Measurements from ENCODE around the gene FN3K.
A peak's percentile ranks its signal among the peaks of the same experiment; 100 is the strongest.
"Not testable (repeated sequence)": the region's sequence is repeated elsewhere in the genome, so short reads cannot be mapped to it uniquely, and the experiment has no call there.

The FN3K gene

DNA sequence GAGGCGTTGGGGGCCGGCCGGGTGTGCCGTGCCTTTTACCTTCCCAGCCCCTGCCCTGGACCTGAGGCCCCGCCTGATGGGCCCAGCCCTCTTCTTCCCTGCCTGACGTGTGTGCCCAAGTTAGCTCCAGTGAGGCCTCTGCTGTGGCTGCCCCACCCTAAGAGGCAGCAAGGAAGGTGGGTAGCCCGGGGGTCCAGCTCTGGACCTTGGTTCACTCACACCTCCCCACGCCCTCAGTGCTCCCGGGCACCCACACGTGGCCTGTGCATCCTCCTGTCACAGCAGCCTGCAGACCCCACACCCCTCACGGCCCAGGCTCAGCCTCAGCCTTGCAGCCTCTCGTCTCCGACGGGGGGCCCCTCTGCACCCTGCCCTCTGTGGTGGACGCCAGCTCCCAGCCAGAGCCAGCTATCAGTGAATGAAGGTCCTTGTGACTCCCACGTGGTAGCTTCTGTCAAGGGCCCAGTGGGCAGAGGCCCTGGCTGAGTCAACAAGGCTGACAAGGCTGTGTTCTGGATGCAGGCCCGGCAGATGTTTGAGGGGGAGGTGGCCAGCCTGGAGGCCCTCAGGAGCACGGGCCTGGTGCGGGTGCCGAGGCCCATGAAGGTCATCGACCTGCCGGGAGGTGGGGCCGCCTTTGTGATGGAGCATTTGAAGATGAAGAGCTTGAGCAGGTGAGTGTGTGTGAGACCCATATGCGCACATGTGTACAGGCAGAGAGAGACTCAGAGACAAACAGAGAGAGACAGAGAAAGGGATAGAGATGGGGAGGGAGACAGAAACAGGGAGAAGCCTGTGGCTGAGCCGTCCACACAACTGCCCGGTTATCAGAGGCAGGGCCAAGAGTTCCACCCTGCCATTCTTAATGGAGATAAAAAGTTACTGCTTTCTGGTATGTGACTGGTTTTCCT, 2.8 kb downstream of the FN3K start:
- no peak for DNase-seq

DNA sequence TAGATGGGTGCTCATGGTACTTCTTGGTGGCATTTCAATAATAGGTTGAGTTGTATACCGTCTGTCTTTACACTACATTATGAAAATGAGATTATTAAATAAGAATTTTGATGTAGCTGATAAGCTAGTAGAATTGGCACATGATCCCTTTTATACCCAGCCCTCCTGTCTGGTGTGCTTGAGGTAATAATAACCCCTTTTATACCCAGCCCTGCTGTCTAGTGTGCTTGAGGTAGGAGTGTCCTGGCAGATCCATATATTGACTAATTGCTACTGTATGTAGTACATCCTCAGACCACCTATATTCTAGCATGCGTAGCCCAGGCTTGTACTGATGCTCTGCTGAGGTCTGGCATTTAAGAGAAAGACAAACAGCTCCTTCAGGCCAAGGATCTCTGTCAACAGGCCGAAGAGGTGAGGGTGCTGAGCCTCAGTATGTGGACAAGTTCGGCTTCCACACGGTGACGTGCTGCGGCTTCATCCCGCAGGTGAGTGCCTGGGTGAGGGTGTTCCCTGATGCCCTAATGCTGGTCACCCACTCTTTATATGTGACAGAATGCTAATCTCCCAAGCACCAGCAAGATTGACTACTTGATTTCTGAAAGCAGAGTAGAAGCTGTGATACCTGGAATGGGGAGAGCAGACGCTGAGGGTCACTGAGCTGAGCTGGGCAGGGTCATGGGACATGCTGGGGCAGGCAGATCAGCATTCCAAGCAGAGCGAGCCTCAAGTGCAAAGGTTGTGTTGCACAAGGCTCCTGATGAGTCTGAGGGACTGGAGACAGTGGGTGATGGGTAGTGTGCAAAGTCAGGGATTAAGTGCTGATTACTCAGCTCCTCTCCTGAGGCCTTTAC, 5.7 kb downstream of the FN3K start:
- no peak for DNase-seq

DNA sequence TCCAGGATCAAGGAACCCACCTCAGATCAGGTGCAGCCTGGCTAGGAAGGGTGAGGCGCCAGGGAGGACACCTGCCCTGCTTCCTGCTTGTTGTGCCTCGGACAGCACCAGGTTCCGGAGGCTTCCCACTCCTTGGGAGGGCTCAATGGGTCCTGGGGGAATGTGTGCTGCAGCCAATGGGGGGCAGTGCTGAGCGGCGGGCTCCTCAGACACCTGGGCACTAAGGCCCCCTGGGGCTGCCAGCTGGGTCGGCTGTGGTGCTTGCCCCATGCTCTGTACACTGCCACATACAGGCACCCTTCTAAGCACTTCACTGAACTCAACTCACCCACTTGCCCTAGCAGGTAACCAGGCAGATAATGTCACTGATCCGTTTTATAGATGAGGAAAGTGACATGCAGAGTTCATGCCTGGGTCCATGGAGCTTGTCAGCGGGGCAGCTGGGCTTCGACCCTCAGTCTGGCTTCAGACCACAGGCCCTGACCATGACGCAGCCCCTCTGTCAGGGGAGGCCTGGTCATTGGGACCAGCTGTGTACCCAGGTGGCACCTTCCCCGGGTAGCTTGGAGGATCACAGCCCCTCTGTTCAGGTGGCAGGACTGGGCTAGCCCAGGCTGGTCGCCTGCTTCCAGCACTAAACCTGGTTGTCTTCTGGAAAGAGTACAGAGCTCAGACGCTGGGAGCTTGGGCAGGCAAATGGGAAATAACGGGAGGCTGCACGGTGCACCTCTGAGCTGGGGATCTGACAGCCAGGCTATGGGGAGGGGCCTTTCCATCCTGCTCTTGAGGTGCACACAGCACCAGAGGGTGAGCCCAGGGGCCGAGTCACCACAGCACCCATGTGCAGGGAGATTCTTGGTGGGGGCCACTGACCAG, 8.2 kb downstream of the FN3K start:
- no peak for DNase-seq

DNA sequence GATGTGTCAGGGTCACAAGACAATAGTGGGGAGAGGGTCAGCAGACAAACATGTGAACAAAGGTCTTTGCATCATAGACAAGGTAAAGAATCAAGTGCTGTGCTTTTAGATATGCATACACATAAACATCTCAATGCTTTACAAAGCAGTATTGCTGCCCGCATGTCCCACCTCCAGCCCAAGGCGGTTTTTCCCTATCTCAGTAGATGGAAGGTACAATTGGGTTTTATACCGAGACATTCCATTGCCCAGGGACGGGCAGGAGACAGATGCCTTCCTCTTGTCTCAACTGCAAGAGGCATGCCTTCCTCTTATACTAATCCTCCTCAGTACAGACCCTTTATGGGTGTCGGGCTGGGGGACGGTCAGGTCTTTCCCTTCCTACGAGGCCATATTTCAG, 9.3 kb downstream of the FN3K start:
- not testable (repeated sequence) for DNase-seq

DNA sequence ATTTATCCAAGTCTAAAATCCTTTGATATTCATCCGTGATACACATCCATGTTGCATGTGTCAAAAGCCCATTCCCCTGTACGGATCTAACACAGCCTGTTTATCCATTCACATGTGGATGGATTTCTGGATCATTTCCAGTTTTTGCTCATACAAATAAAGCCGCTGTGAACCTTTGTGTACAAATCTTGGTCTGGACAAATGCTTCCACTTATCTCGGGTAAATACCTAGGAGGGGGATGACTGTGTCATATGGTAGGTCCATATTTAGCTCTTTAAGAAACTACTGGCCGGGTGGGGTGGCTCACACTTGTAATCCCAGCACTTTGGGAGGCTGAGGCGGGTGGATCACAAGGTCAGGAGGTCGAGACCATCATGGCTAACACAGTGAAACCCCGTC, 10.1 kb downstream of the FN3K start:
- DNase-seq: no peak

DNA sequence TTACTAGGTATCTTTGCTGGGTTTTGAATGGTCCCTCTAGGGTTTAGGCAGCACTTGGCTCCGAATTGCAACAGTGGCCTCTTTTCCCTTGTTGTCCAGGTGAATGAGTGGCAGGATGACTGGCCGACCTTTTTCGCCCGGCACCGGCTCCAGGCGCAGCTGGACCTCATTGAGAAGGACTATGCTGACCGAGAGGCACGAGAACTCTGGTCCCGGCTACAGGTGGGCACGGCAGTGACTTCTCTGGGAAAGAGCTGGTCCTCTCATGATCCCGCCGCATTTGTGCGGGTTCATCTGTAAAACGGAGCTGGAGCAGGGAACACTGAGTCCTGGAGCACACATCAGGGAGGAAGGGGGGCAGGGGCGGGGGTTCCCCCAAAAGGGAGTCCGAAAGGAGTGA, 13.3 kb downstream of the FN3K start:
- DNase-seq: no peak

DNA sequence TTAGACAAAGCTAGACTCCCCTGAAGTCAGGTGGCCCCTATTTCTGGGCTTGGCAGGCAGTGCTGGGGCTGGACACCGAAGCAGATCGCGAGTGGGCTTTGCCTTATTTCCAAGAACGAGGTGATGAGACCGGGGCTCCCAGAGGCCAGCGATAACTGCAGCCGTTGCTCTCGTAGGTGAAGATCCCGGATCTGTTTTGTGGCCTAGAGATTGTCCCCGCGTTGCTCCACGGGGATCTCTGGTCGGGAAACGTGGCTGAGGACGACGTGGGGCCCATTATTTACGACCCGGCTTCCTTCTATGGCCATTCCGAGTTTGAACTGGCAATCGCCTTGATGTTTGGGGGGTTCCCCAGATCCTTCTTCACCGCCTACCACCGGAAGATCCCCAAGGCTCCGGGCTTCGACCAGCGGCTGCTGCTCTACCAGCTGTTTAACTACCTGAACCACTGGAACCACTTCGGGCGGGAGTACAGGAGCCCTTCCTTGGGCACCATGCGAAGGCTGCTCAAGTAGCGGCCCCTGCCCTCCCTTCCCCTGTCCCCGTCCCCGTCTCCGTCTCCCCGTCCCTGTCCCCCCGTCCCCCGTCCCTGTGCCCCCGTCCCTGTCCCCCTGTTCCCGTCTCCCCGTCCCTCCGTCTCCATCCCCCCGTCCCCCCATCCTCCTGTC, 15.0 kb downstream of the FN3K start:
- no peak for DNase-seq

DNA sequence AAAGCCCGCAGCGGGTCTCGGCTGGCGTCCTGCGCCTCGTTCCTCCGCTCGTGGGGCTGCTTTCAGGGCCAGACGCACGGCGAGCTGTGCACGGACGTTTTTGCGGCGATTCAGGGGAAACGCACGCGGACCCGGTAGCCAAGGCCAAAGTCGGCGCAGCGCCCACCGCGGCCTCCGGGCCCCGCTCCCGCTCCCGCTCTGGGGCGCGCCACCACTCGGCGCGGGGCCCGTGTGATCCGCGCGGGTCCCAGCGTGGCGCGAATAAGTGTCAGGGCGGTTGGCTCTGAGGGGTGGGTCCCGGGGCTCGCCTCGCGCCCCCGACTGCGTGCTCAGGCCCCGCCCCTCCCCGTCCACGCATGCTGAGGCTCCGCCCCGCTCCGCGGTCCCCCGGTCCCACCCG, 15.8 kb downstream of the FN3K start:
- DNase-seq: no peak

DNA sequence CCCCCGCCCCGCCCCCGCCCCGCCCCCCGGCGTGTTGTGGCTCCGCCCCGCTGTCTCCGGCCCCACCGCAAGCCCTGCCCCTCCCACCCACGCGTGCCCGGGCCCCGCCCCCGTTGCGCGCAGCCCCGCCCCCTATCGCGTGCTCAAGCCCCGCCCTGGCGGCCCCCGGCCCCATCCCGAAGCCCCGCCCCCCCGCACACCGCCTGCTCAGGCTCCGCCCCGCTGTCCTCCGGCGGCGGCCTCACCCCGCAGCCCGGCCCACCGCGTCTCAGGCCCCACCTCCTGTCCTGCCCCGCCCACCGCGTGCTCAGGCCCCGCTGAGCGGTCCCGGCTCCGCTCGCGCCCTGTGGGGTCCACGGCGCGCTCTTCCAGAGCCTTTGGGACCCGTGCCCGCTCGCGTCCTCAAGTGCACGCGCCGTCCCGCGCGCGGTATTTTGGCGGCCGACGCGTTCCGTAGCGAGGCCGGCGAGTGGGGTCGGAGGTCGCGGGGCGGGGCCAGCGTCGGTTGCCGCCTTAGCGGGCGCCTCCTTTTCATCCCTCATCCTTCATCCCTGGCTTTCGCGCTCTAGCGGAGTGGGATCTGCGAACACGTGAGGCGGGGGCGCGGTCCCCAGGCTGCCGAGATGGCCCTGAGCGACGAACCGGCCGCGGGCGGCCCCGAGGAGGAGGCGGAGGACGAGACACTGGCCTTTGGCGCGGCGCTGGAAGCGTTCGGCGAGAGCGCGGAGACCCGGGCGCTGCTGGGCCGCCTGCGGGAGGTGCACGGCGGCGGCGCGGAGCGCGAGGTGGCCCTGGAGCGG, 16.4 kb downstream of the FN3K start, which contains the start of gene TBCD:
TSS of gene TBCD (plus strand) at position 495 of the 800 bp plus-strand sequence. CDS start at position 624, 129 bp downstream.
- peak; percentile 88 for DNase-seq

DNA sequence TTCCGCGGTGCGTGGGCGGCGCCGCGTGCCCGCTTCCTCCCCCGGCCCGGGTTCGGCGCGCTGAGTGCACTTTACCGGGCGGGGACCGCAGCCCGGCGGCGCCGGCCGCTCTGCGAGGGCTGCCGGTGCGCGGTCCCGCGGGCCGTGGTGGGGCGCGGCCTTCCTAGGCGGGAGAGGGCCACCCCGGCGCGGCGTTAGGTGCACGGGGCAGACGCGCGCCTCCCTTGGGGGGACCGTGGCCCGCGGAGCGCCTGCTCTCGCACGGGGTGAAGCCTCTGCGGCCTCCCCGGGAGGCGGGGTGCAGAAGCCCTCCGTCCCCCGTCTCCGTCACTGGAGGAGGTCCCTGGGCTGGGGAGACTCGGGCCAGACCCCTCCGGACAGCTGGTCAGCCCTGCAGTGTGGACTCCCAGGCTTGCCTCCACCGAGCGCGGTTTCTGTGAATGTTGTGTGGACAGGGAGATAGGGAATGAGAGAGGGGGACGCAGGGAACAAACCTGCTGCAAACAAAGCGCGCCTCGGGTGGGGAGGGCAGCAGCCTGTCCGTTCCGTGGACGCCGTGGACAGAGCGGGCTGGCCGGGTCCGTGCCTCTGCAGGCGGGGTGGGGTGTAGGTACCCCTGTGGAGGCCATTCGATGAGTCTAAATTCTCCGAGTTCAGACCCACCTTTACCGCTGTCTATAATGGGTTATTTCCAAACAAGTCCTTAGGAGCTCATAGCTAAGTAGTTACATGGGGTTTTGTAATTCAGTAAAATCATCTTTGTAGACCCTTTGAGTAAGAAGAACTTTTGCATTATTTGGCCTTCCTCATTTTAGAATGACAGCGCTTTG, 17.2 kb downstream of the FN3K start:
- no peak for DNase-seq

DNA sequence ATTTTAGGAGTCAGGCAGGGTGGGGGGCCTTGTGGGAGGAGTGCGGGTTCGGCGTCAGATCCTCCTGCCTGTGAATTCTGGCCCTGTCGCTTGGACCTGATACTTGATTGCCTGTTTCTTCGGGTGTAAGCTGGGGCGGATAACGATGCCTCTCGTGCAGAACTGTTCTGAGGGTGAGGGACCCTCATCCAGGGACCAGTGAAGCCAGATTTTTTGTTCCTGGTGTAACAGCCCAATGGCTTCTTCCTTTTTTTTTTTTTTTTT, 17.7 kb downstream of the FN3K start:
- DNase-seq: no peak

DNA sequence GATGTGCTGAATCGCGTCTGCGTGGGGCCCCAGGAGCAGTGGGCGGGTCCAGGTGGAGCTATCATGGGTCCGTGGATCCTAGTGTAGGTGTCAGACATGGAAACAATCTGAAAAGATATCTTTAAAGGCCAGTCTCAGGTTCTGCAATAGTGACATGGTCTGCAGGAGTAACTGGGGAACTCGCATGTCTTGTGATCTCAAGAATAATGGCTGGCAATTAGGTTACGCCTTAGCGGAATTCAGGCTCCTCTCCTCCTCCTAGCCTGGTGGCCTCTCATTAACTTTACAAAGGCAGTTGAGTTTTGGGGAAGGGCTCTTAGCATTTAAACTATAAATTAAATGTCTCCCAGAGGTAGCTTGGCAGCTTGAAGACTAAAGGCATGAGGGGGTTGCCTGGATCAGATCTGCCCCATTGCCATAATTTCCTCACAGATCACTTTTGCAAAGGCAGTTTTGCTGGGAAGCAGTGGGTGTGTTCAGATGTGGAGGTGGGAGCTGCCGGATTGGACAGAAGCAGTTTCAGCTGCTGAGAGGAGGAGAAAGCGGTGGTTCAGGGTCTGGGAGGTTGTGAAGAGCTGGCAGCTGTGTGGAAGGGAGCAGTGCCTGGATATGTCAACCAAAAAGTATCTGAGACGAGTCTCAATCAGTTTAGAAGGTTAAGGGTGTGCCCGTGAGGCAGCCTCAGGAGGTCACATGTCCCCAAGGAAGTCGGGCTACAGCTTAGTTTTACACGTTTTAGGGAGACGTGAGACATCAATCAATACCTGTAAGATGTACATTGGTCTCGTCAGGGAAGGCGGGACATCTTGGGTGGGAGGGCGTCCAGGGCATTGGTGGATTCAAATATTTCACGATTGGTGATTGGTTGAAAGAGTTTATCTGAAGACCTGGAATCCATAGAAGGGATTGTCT, 19.1 kb downstream of the FN3K start:
- DNase-seq: no peak

DNA sequence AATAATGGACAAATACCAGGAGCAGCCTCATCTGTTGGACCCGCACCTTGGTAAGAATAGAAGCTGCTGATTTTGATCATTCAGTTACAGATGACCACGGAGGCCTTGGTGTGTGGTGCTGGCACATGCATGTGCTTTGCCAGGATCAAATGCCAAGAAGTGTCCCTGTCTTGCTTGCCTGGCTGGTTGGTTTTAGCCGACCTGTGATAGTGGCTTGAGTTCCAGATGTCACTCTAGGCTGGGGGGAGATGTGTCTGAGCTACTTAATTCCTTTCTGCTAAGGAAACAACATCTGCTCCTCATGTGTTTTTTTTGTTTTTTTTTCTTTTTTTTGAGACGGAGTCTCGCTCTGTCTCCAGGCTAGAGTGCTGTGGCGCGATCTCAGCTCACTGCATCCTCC, 20.8 kb downstream of the FN3K start:
- no peak for DNase-seq

DNA sequence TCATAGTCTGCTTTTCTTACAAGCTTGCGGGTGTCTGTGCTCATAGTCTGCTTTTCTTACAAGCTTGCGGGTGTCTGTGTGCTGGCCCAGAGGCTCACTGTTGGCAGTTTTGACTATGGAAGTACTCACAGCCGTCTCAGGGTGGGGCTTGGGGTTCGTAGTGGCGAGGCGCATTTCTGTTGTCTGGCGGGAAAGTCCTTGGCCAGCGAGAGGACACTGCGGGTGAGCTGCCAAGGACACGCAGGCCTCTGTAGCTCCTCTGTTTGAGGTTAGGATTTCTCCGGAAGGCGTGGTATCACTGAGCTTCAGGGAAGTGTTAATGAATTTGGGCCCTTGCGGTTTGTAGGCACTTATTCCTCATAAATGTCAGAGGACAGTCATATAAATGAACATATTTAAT, 30.0 kb downstream of the FN3K start:
- no peak for DNase-seq

DNA sequence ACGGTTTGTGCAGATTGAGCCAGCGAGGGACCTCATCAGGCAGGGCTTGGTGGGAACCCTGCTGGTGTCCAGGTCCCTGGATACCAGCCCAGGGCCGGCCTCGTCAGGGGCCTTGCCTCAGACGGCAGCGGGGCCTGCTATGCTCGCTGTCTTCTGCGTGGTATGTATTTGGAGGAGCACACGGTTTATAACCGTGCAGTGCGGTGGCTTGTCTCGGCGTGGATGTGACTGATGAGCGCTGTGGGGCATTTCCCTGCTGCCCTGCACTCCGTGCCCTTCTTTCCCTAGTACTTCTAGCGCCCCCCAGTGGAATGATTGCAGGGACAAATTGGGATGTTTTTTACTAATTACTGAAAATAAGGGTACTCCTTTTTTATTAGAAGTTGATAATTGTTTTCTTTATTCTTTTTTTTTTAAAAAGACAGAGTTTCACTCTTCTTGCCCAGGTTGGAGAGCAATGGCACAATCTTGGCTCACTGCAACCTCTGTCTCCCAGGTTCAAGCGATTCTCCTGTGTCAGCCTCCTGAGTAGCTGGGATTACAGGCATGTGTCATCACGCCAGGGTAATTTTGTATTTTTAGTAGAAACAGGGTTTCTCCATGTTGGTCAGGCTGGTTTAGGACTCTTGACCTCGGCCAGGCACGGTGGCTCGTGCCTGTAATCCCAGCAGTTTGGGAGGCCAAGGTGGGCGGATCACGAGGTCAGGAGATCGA, 31.8 kb downstream of the FN3K start:
- DNase-seq: peak; percentile 43 to 62

DNA sequence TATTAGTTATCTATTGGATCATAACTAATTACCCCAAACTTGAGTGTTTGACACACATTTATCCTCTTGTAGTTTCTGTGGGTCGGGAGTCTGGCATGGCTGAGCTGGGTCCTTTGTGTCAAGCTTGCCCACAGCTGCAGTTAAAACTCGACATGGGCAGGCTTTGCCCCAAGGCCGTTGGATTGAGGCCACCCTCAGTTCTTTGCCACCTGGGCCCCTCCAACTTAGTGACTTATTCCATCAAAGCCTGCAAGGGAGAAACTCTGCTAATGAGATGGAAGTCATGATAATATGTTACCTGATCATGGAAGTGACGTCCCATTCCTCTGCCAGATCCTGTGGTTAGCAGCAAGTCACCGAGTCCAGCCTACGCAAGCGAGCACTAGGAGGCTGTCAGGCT, 33.6 kb downstream of the FN3K start:
- DNase-seq: no peak

DNA sequence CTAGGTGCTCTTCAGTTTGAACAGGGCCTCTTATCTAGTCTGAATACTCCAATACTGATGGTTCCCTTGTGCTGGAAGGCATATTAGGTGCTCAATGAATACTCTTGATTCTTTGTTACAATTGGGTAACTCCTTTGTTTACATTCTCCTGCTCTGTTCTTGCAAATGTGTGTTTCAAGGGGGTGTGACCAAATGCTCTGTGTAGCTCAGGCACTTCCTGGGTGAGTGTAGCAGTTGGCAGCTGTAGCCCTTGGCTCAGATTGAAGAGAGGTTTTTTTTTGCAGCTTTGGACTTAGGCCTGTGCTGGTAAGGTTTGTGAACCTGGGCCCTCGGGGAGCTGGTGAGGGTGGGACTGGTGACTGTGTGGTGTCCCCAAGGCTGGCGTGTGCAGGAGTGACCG, 36.6 kb downstream of the FN3K start:
- DNase-seq: no peak

DNA sequence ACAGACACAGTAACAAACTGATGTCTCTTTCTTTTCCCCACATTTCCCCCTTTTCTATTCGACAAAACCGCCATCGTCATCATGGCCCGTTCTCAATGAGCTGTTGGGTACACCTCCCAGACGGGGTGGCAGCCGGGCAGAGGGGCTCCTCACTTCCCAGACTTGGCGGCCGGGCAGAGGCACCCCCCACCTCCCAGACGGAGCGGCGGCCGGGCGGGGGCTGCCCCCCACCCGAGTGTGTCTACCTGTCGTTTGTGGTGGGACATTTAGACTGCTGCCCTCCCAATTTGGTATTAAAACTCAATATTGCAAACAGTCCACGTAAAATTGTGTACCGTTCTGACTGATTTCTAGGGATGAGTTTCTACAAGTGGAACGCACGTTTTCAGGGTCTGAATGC, 39.0 kb downstream of the FN3K start:
- DNase-seq: not testable (repeated sequence)
